Measurements from ENCODE around the gene ANXA5. TPM values are rescaled to one million over a fixed set of nuclear protein-coding genes. Genes with fewer than 3 reads are reported as not detected.

Gene ANXA5
- total and polyA plus RNA-seq, 2 of the 4 experiments (the other 2 are of a cell fraction) = 780 to 1,448 TPM

DNA sequence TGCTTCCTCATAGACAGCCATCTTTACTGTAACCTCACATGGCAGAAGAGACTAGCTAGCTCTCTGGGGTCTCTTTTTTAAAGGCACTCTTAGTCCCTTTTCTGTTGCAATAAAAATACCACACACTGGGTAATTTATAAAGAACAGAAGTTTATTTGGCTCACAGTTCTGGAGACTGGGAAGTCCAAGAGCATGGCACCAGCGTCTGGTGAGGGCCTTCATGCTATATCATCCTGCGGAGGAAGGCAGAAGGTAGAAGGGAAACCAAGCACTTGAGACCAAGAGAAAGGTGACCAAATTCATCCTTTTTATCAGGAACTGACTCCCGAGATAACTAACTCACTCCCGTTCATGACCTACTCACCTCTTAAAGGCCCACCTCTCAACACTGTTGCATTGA lies 5.4 kb upstream of the ANXA5 start:
- Histone ChIP-seq H3K9ac (ENCODE audit: low read depth, low read length) (no peak overlapping the region), H2BK15ac (ENCODE audit: low read depth, low read length) (no peak overlapping the region), H4K91ac (ENCODE audit: insufficient read depth, low read depth, low read length) (no peak overlapping the region), H3K18ac (ENCODE audit: low read depth, low read length) (no peak overlapping the region), H3K23ac (ENCODE audit: low read depth, low read length) (no peak overlapping the region), H3K27ac (ENCODE audit: insufficient read depth, low read length) (no peak overlapping the region), H2AK9ac (replicated peaks; ENCODE audit: low read depth, low read length, poor library complexity) (no peak overlapping the region), H3K14ac (replicated peaks; ENCODE audit: low read depth, low read length) (no peak overlapping the region), H3K4me1 (ENCODE audit: control insufficient read depth, insufficient read depth, low read length) (peaks cover 11% of the 10 kb centered on the region), H4K20me1 (ENCODE audit: insufficient read depth, low read length) (no peaks in the 10 kb centered on the region), H3K4me3 (ENCODE audit: insufficient read depth, low read depth, low read length) (no peak overlapping the region), H2BK5ac (ENCODE audit: low read depth, low read length, poor library complexity, severe bottlenecking) (no peak overlapping the region), H3K27me3 (ENCODE audit: control insufficient read depth, insufficient read depth, low read length) (no peaks in the 10 kb centered on the region), H2AK5ac (ENCODE audit: low read depth, low read length) (no peak overlapping the region), H2BK20ac (ENCODE audit: low read depth, low read length) (no peak overlapping the region), H2AFZ (replicated peaks; ENCODE audit: low read length, poor library complexity) (no peak overlapping the region), H4K8ac (ENCODE audit: low read depth in 2 of 2, low read length in 2 of 2) (no peak overlapping the region), H3K4ac (ENCODE audit: low read depth, low read length) (no peak overlapping the region), H3K4me2 (ENCODE audit: low read depth, low read length) (no peak overlapping the region), H2BK120ac (ENCODE audit: low read depth, low read length) (no peak overlapping the region), H3K36me3 (ENCODE audit: control insufficient read depth, insufficient read depth, low read length) (no peaks in the 10 kb centered on the region), H3K56ac (ENCODE audit: extremely low read depth, insufficient read depth, low read length) (no peak overlapping the region), H4K5ac (ENCODE audit: low read depth, low read length) (no peak overlapping the region), H3K9me1 (ENCODE audit: insufficient read depth, low read length) (peaks cover 6% of the 10 kb centered on the region; the same call in 1 of the 2 replicates), H3K79me1 (ENCODE audit: low read depth in 1 of 2, low read length in 2 of 2) (peaks cover 8 to 11% of the 10 kb centered on the region in 2 experiments; a peak in 3 of 4 replicates), H3K9me3 (ENCODE audit: control insufficient read depth, insufficient read depth, low read length) (peaks cover 7% of the 10 kb centered on the region)
- DNase-seq (no peak), ATAC-seq (ENCODE audit: low read depth) (no peak)
- TF ChIP-seq, protein P1, sequence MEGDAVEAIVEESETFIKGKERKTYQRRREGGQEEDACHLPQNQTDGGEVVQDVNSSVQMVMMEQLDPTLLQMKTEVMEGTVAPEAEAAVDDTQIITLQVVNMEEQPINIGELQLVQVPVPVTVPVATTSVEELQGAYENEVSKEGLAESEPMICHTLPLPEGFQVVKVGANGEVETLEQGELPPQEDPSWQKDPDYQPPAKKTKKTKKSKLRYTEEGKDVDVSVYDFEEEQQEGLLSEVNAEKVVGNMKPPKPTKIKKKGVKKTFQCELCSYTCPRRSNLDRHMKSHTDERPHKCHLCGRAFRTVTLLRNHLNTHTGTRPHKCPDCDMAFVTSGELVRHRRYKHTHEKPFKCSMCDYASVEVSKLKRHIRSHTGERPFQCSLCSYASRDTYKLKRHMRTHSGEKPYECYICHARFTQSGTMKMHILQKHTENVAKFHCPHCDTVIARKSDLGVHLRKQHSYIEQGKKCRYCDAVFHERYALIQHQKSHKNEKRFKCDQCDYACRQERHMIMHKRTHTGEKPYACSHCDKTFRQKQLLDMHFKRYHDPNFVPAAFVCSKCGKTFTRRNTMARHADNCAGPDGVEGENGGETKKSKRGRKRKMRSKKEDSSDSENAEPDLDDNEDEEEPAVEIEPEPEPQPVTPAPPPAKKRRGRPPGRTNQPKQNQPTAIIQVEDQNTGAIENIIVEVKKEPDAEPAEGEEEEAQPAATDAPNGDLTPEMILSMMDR (conservative IDR thresholded peaks at IDR 0.05; ENCODE audit: low read depth, low read length) = no peak
- no peak for TF ChIP-seq CEBPB (IDR thresholded peaks at IDR 0.05; ENCODE audit: low read depth, low read length)
- no peak for TF ChIP-seq RAD21 (IDR thresholded peaks at IDR 0.05; ENCODE audit: low read length)
- TF ChIP-seq, protein P2, sequence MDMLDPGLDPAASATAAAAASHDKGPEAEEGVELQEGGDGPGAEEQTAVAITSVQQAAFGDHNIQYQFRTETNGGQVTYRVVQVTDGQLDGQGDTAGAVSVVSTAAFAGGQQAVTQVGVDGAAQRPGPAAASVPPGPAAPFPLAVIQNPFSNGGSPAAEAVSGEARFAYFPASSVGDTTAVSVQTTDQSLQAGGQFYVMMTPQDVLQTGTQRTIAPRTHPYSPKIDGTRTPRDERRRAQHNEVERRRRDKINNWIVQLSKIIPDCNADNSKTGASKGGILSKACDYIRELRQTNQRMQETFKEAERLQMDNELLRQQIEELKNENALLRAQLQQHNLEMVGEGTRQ (IDR thresholded peaks at IDR 0.05; ENCODE audit: low read depth, low read length) = no peak
- TF ChIP-seq, protein P3, sequence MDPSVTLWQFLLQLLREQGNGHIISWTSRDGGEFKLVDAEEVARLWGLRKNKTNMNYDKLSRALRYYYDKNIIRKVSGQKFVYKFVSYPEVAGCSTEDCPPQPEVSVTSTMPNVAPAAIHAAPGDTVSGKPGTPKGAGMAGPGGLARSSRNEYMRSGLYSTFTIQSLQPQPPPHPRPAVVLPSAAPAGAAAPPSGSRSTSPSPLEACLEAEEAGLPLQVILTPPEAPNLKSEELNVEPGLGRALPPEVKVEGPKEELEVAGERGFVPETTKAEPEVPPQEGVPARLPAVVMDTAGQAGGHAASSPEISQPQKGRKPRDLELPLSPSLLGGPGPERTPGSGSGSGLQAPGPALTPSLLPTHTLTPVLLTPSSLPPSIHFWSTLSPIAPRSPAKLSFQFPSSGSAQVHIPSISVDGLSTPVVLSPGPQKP (IDR thresholded peaks at IDR 0.05; ENCODE audit: borderline replicate concordance, low read depth, low read length) = no peak
- no peak for TF ChIP-seq MAZ (IDR thresholded peaks at IDR 0.05; ENCODE audit: borderline replicate concordance, low read depth, low read length)
- TF ChIP-seq MAFK (IDR thresholded peaks at IDR 0.05; ENCODE audit: low read depth, low read length) = no peak
- no peak for TF ChIP-seq RCOR1 (IDR thresholded peaks at IDR 0.05; ENCODE audit: insufficient replicate concordance, low read length)
- TF ChIP-seq NFE2L2 (IDR thresholded peaks at IDR 0.05; ENCODE audit: low read depth, low read length) = no peak
- no peak for TF ChIP-seq SMC3 (IDR thresholded peaks at IDR 0.05; ENCODE audit: low read depth, low read length)
- no peak for TF ChIP-seq POLR2A (IDR thresholded peaks at IDR 0.05; ENCODE audit: low read depth, low read length)
- no peak for TF ChIP-seq BHLHE40 (IDR thresholded peaks at IDR 0.05; ENCODE audit: low read depth, low read length)
- TF ChIP-seq CHD1 (IDR thresholded peaks at IDR 0.05; ENCODE audit: low read depth, low read length) = no peak
- no peak for TF ChIP-seq RFX5 (IDR thresholded peaks at IDR 0.05; ENCODE audit: low read depth, low read length)
- intact Hi-C loops (cut with micrococcal nuclease) = no loop called here
- WGBS, 2 experiments (ENCODE audit: extremely low coverage in 2 of 2, insufficient read length in 1 of 2) = 100% methylated on average over 1 of the region's 4 CpGs; no CpG with 5 or more reads in 1 of the 2 experiments
- in situ Hi-C loops (cut with MboI; ENCODE audit: low sequenced_read_pairs) = no loop called here
- ChIA-PET CTCF (no interaction called here), POLR2A (ENCODE audit: unreplicated experiment) (no interaction called here)
- no TSS peak for BruUV-seq (replicated peaks)
- dilution Hi-C loops (cut with HindIII; ENCODE audit: low sequenced_read_pairs, unreplicated experiment) = no loop called here
